Ovary (tissue), 9 donors: Measurements from ENCODE around the gene CALD1. TPM values are rescaled to one million over a fixed set of nuclear protein-coding genes. Genes with fewer than 3 reads are reported as not detected.

Source experiments
- DNase-seq, 5 donors: peaks; one replicate each; pipeline ENCODE4 v3.0.0-alpha.2; 2019 to 2020
- H3K27ac ChIP-seq, 2 donors: fragments of 200-600 bp; one replicate each; pipeline versions ENCODE4 v1.5.1 to v1.8.0; 2019 to 2022
- H3K27me3 ChIP-seq: fragments of 200-600 bp; one replicate; pipeline ENCODE4 v1.8.0; 2022
- H3K36me3 ChIP-seq: fragments of 200-600 bp; sonication (generic); one replicate; pipeline ENCODE4 v1.5.1; 2019
- H3K4me1 ChIP-seq: one replicate; pipeline ENCODE4 v1.8.1; 2013; ENCODE audit warnings: mild to moderate bottlenecking, moderate library complexity; ENCODE audit not compliant: insufficient read depth
- H3K4me3 ChIP-seq: fragments of 200-600 bp; sonication (generic); one replicate; pipeline ENCODE4 v1.5.1; 2017
- H3K9me3 ChIP-seq, 2 donors: fragments of 200-600 bp in 1 of 2; sonication (generic) in 1 of 2; one replicate each; pipeline versions ENCODE4 v1.5.1 to v1.8.1; 2013 to 2019; ENCODE audit warnings: mild to moderate bottlenecking in 1 of 2, moderate library complexity in 1 of 2
- EP300 ChIP-seq: sonication (generic); formaldehyde crosslinking; IDR thresholded peaks from one replicate; pipeline ENCODE4 v1.6.1; 2017; ENCODE audit warnings: antibody characterized with exemption
- POLR2A ChIP-seq: fragments of 450-650 bp; IDR thresholded peaks from one replicate; pipeline ENCODE4 v1.6.1; 2017; ENCODE audit warnings: antibody characterized with exemption, mild to moderate bottlenecking, moderate library complexity
- WGBS, 3 donors: extraction: QIAGEN DNeasy Blood & Tissue Kit in 1 of 3; methylation state at CpG; one replicate each; pipeline versions ENCODE4 v1.1.5 to v1.1.7; 2013 to 2017; 5-methylcytosine and 5-hydroxymethylcytosine counted together
- intact Hi-C, 4 donors: fragments of 100-400 bp; cut with DNase I; formaldehyde crosslinking; loops; one replicate each; pipeline versions ENCODE4 v1.11.0 to v1.15.1; 2022 to 2023
- polyA plus RNA-seq, 2 donors: library from polyadenylated mRNA; stranded (reverse); fragments of 200-250 nt in 1 of 2; fragments of 350-450 nt in 1 of 2; fragmentation: Illumina TruSeq in 1 of 2; extraction: RNeasy Lipid Tissue Mini Kit (QIAGEN cat#74804) in 1 of 2; gene quantifications; one replicate each; pipeline ENCODE4 v1.2.3, GENCODE V29; 2013 to 2014
- total RNA-seq, 7 donors: library from RNA; depleted of rRNA in 2 of 7; stranded (reverse); fragments of >200 nt in 2 of 7; fragmentation: NEBNext Ultra II Directional in 3 of 7; extraction: Animal tissue kit (Norgen Biotek cat#: 25700) in 3 of 7; gene quantifications; one replicate each; pipeline versions ENCODE4 v1.1.0 to v1.2.4, GENCODE V29; 2016 to 2023
- TF ChIP-seq, protein P1 (sequence below), 3 donors: fragments of 450-650 bp in 2 of 3; fragments of 200-600 bp in 1 of 3; IDR thresholded peaks; one replicate each; pipeline versions ENCODE4 v1.5.1 to v1.8.0; 2016 to 2022; ENCODE audit warnings: antibody characterized with exemption in 3 of 3, mild to moderate bottlenecking in 1 of 3
- donor health status: DM: no; HTN: no; CAD: no; lungs with moderate emphysema.
- donor health status: DM: no; HTN: no; CAD: no.
- donor health status: Bipolar disorder and iron deficiency.
- donor health status: DM: yes; HTN: yes; CAD: no.
- donor health status: DM: no; HTN: no; CAD: no.
- donor health status: DM: yes; HTN: yes; CAD: no.

The CALD1 gene
- total and polyA plus RNA-seq, 9 donors: 306 to 697 (median 463) TPM

DNA sequence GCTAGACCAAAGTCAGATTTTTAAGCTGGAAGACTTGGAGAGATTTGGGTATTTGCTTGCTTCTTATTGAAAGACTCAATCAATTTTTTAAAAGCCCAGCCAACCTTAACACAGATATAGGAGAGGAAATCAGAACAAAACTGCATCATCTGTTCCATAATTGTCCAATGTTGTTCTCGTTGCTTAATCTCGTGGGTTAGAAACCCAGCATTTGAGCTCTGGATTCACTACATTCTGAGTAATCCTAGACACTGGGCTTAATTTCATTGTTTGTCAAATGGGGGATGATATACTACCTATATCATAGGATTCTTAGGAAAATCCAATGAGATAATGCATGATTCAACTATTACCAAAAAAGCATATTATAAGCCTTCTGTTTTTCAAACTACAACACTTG, 48.9 kb downstream of the CALD1 start:
- 7 to 34% (median 27%) methylated on average over 2 of the region's 2 CpGs for WGBS, 3 donors
- intact Hi-C loops: loop anchor here in 1 of 4 donors (10.0 kb wide), 1 partner anchor 54 kb away; the partner anchor contains the start of gene CALD1
- H3K27ac ChIP-seq: peak overlapping the region in 1 of 2 donors; percentile 55
- H3K9me3 ChIP-seq: no peaks in the 10 kb centered on the region
- H3K4me3 ChIP-seq: no peak overlapping the region
- TF ChIP-seq POLR2A: no peak
- TF ChIP-seq, protein P1, sequence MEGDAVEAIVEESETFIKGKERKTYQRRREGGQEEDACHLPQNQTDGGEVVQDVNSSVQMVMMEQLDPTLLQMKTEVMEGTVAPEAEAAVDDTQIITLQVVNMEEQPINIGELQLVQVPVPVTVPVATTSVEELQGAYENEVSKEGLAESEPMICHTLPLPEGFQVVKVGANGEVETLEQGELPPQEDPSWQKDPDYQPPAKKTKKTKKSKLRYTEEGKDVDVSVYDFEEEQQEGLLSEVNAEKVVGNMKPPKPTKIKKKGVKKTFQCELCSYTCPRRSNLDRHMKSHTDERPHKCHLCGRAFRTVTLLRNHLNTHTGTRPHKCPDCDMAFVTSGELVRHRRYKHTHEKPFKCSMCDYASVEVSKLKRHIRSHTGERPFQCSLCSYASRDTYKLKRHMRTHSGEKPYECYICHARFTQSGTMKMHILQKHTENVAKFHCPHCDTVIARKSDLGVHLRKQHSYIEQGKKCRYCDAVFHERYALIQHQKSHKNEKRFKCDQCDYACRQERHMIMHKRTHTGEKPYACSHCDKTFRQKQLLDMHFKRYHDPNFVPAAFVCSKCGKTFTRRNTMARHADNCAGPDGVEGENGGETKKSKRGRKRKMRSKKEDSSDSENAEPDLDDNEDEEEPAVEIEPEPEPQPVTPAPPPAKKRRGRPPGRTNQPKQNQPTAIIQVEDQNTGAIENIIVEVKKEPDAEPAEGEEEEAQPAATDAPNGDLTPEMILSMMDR (IDR thresholded peaks at IDR 0.05): no peak
- TF ChIP-seq EP300: no peak
- peaks cover 23% of the 10 kb centered on the region for H3K4me1 ChIP-seq
- H3K36me3 ChIP-seq: no peaks in the 10 kb centered on the region
- no peak for DNase-seq
- H3K27me3 ChIP-seq: no peaks in the 10 kb centered on the region

DNA sequence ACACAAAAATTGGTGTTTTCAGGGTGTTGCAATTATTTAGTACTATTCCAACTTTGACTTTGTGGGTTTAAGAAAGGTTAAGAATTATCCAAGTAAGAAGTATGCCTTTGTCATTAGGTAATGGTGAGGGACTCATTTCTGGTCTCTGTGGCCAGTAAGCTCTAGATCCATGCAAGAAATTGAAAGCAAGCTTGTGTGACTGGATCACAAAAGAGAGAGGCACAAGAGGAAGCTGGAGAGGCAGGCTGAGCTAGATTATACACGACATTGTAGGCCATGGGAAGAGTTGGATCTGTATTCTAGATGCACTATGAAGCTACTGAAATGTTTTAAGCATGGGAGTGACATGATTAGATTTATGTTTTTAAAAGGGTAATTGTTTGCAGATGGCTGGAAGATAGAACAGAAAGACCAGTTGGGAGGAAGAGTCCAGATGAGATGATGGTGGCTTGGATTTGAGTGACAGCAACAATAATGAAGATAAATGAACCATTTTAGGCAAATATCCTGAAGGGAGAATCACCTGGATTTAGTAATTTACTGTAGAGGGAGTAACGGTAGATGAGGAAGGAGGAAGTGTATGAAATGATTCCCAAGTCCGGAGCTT, 50.0 kb downstream of the CALD1 start:
- WGBS, 3 donors: 84 to 91% (median 91%) methylated on average over 3 of the region's 3 CpGs
- Histone ChIP-seq H3K4me3 (no peak overlapping the region), H3K27ac (no peak overlapping the region), H3K9me3 (no peaks in the 10 kb centered on the region), H3K36me3 (no peaks in the 10 kb centered on the region), H3K4me1 (peaks cover 23% of the 10 kb centered on the region), H3K27me3 (no peaks in the 10 kb centered on the region)
- TF ChIP-seq POLR2A (no peak), EP300 (no peak)
- TF ChIP-seq, protein P1 (IDR thresholded peaks at IDR 0.05): no peak
- intact Hi-C loops: loop anchor here in 1 of 4 donors (10.0 kb wide), 1 partner anchor 55 kb away; the partner anchor contains the start of gene CALD1
- no peak for DNase-seq

DNA sequence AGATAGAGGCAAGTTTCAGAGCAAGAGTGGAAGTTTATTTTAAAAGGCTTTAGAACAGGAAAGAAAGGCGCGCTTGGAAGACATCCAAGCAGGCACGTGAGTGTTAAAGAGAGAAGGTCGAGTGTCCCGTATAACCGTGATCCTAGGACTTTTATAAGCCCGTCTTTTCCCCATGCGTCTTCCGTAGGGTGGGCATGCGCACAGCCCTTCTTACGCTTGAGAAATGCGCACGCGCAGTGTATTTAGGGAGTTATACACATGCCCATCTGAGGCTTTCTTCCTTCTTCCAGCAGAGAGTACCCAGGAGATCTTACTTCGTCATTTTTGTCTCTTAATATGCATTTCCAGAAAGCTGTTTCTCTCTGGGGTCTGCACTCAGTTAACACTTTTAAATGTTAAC, 52.4 kb downstream of the CALD1 start:
- H3K9me3 ChIP-seq: no peaks in the 10 kb centered on the region
- peak in 2 of 5 donors; percentile 57 to 62 for DNase-seq
- H3K27ac ChIP-seq: peak overlapping the region in 1 of 2 donors; percentile 40
- TF ChIP-seq POLR2A (no peak), EP300 (no peak)
- TF ChIP-seq, protein P1 (IDR thresholded peaks at IDR 0.05): no peak
- intact Hi-C loops: no loop called here
- no peak overlapping the region for H3K4me3 ChIP-seq
- WGBS, 3 donors: 55 to 69% (median 61%) methylated on average over 15 of the region's 15 CpGs
- H3K36me3 ChIP-seq: no peaks in the 10 kb centered on the region
- no peaks in the 10 kb centered on the region for H3K27me3 ChIP-seq
- H3K4me1 ChIP-seq: peaks cover 26% of the 10 kb centered on the region

DNA sequence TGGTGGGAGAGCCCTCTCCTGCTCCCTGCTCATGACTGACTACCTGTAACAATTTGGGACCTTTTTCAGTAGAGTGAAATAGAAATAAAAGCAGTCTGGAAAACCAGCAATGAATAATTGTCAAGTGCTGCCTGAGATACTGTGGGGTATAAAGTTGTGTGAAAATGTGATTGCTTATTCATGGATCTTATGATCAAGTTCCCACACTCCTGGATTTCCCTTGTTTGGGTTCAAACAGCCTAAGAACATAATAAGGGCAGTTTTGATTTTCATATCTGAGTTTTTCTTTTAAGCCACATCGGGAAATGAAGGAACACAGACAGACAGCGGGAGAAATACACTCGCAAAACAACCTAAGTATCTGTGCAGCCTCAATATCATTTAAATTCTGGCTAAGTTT, 52.9 kb downstream of the CALD1 start:
- no peaks in the 10 kb centered on the region for H3K27me3 ChIP-seq
- H3K36me3 ChIP-seq: no peaks in the 10 kb centered on the region
- no peak for DNase-seq
- H3K9me3 ChIP-seq: no peaks in the 10 kb centered on the region
- H3K27ac ChIP-seq: peak overlapping the region in 1 of 2 donors; percentile 40
- intact Hi-C loops: no loop called here
- WGBS, 3 donors: 14 to 21% (median 19%) methylated on average over 3 of the region's 3 CpGs
- peaks cover 24% of the 10 kb centered on the region for H3K4me1 ChIP-seq
- H3K4me3 ChIP-seq: no peak overlapping the region
- TF ChIP-seq, protein P1 (IDR thresholded peaks at IDR 0.05): no peak
- TF ChIP-seq EP300 (no peak), POLR2A (no peak)
